ENCODE data around the gene HM13.
A peak's percentile ranks its signal among the peaks of the same experiment; 100 is the strongest.

GRCh38 chr20:31474758-31475427, 39.3 kb upstream of the HM13 start, which contains the start of the genes DEFB124 and REM1:
- TF ChIP-seq YY1 (IDR thresholded peaks at IDR 0.05; ENCODE audit: low read depth) (no peak), CEBPB (IDR thresholded peaks at IDR 0.05) (no peak), EP300 (IDR thresholded peaks at IDR 0.05; ENCODE audit: borderline replicate concordance) (no peak), ZBTB7A (IDR thresholded peaks at IDR 0.05; ENCODE audit: low read depth) (peak; percentile 80; the same call in 1 of the 2 replicates), TCF12 (IDR thresholded peaks at IDR 0.05; ENCODE audit: low read depth) (no peak), TAF1 (IDR thresholded peaks at IDR 0.05; ENCODE audit: low read depth) (no peak)

All from Ishikawa (cell line).